ENCODE data around the gene SDR39U1. TPM values are rescaled to one million over a fixed set of nuclear protein-coding genes. Genes with fewer than 3 reads are reported as not detected.

The SDR39U1 gene
- total RNA-seq, 1 experiment from 2014 or later, result 59.0 TPM

DNA sequence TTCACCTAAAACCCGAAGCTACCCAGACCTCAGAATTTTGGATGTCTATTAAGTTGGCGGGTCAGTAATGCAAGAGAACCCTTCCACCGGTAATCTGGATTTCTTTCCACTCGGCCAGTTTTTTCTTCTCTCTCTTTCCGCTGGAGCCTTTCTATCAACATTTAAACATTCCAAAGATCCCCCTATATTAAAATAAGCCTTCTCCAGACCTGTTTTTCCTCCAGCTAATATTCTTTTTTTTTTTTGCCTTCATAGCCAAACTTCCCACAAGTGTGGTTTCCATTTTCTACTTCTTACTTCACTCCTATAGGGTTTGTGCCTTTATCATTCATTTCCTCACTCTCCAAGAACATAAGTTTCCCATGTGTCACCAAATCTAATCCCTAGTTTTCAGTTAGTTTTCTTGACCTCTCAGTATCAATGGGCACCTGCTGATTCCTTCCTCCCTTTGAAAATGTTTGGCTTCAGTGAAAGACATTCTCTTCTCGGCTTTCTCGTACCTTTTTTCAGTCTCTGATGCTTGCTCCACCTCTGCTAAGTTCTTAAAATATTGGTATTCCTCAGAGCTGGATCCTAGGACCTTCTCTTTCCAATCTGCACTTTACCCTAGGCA lies 583 bp upstream of the SDR39U1 start:
- TSS peak; percentile 74 for BruUV-seq (replicated peaks)
- CTCF ChIA-PET, result interaction anchor here (0.6 kb wide), 1 partner anchor 115 kb away, joined by 3 read pairs; no protein-coding TSS in a partner anchor
- Mint-ChIP-seq H3K4me3 (ENCODE audit: low read depth, unreplicated experiment) (peak overlapping the region; percentile 79), H3K27me3 (ENCODE audit: unreplicated experiment) (no peaks in the 10 kb centered on the region), H3K9me3 (ENCODE audit: low read depth, unreplicated experiment) (no peaks in the 10 kb centered on the region), H3K36me3 (ENCODE audit: insufficient read depth, unreplicated experiment) (peaks cover 48% of the 10 kb centered on the region), H3K4me1 (ENCODE audit: low read depth, unreplicated experiment) (no peaks in the 10 kb centered on the region), H3K27ac (ENCODE audit: unreplicated experiment) (peak overlapping the region; percentile 82)
- no peak for DNase-seq
- TF ChIP-seq, protein P1, sequence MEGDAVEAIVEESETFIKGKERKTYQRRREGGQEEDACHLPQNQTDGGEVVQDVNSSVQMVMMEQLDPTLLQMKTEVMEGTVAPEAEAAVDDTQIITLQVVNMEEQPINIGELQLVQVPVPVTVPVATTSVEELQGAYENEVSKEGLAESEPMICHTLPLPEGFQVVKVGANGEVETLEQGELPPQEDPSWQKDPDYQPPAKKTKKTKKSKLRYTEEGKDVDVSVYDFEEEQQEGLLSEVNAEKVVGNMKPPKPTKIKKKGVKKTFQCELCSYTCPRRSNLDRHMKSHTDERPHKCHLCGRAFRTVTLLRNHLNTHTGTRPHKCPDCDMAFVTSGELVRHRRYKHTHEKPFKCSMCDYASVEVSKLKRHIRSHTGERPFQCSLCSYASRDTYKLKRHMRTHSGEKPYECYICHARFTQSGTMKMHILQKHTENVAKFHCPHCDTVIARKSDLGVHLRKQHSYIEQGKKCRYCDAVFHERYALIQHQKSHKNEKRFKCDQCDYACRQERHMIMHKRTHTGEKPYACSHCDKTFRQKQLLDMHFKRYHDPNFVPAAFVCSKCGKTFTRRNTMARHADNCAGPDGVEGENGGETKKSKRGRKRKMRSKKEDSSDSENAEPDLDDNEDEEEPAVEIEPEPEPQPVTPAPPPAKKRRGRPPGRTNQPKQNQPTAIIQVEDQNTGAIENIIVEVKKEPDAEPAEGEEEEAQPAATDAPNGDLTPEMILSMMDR (IDR thresholded peaks at IDR 0.05; ENCODE audit: unreplicated experiment), result no peak
- intact Hi-C loops (cut with micrococcal nuclease; ENCODE audit: unreplicated experiment), result no loop called here

DNA sequence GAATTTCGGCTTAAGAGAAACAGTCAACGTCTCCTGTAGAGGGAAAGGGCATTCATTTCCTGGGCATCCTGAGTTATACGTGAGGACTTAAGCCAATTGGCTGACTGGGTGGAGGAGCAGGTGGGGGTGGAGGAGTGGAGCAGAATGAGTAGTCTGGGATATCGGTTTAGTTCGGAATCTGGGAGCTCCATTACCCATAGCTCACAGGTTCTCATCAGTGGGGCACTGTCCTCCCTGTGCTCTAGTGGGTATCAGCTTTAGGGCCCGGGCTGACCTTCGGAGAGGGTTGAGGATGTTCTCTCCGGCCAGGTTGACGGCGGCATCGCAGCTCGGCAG lies 704 bp downstream of the SDR39U1 start:
- BruUV-seq (replicated peaks), result no TSS peak
- intact Hi-C loops (cut with micrococcal nuclease; ENCODE audit: unreplicated experiment), result no loop called here
- Mint-ChIP-seq H3K36me3 (ENCODE audit: insufficient read depth, unreplicated experiment) (peaks cover 53% of the 10 kb centered on the region), H3K9me3 (ENCODE audit: low read depth, unreplicated experiment) (no peaks in the 10 kb centered on the region), H3K27me3 (ENCODE audit: unreplicated experiment) (no peaks in the 10 kb centered on the region), H3K4me1 (ENCODE audit: low read depth, unreplicated experiment) (no peaks in the 10 kb centered on the region), H3K27ac (ENCODE audit: unreplicated experiment) (peak overlapping the region; percentile 82), H3K4me3 (ENCODE audit: low read depth, unreplicated experiment) (peak overlapping the region; percentile 79)
- TF ChIP-seq, protein P1 (IDR thresholded peaks at IDR 0.05; ENCODE audit: unreplicated experiment), result no peak
- DNase-seq, result no peak
- CTCF ChIA-PET, result interaction anchor here (0.8 to 1.3 kb wide), 3 partner anchors 10 to 108 kb away, joined by 3 to 6 read pairs (median 4); partner anchors contain the start of gene KHNYN

DNA sequence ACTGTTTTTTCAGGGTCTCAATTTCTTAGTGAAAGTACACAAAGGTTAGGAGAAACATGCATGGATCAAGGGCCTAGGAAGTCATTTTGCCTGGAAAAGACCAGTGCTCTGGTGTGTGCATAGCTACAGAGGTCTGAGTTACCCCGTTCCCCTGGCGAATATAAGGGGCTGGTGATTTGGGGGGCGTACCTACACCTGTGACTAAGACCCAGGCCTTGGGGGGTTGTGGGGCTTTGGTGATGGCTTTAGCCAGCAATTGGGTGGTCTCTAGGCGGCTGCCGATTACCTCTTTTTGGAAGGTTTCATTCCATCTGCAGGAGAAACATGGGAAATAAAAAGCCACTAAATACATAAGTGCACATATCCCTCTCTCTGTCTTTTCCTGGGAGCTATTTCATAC lies 1.1 kb downstream of the SDR39U1 start:
- no peaks in the 10 kb centered on the region for H3K27me3 Mint-ChIP-seq (ENCODE audit: unreplicated experiment)
- no peaks in the 10 kb centered on the region for H3K9me3 Mint-ChIP-seq (ENCODE audit: low read depth, unreplicated experiment)
- DNase-seq, result no peak
- TF ChIP-seq, protein P1 (IDR thresholded peaks at IDR 0.05; ENCODE audit: unreplicated experiment), result no peak
- peak overlapping the region; percentile 82 for H3K27ac Mint-ChIP-seq (ENCODE audit: unreplicated experiment)
- no peaks in the 10 kb centered on the region for H3K4me1 Mint-ChIP-seq (ENCODE audit: low read depth, unreplicated experiment)
- H3K4me3 Mint-ChIP-seq (ENCODE audit: low read depth, unreplicated experiment), result peak overlapping the region; percentile 79
- peaks cover 57% of the 10 kb centered on the region for H3K36me3 Mint-ChIP-seq (ENCODE audit: insufficient read depth, unreplicated experiment)
- BruUV-seq (replicated peaks), result TSS peak; percentile 69
- CTCF ChIA-PET, result interaction anchor here (1.3 kb wide), 2 partner anchors 10 to 108 kb away, joined by 4 to 6 read pairs; no protein-coding TSS in a partner anchor
- intact Hi-C loops (cut with micrococcal nuclease; ENCODE audit: unreplicated experiment), result no loop called here

DNA sequence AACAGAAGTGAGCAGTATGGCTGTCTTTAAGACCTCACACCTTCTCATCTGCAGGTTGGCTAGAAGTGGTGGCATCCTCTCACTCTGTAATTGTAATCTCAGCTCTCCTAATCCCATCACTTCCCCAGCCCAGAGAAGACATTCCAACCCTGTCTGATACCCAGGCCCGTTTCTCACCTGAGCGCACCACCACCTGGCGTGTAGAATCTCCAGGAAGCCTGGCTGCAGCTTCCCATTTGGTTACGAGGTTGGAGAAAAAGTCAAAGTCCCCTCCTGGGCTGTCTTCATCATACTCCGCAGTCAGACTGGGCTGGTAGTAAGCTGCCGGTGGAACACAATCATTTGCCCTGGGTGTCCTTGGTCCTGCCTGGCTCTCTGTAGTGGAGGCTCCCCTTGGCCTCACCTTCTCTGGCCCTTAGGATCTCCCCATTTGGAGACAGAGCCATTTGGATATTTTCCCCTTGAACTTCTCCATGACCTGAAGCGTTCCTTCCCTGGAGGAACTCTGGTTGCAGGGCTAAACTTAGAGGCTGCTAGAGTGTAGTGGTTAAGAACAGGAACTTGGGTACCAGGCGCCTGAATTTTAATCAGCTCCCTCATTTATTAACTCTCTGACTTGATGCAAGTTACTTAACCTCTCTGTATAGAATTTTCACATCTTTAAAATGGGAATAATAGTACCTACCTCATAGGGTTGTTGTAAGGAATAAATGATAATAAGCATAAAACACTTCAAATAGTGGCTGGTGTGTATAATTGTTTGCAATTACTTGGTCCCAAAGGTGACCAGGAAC lies 1.8 kb downstream of the SDR39U1 start:
- H3K9me3 Mint-ChIP-seq (ENCODE audit: low read depth, unreplicated experiment), result no peaks in the 10 kb centered on the region
- no peak overlapping the region for H3K27ac Mint-ChIP-seq (ENCODE audit: unreplicated experiment)
- H3K4me3 Mint-ChIP-seq (ENCODE audit: low read depth, unreplicated experiment), result no peak overlapping the region
- DNase-seq, result no peak
- CTCF ChIA-PET, result interaction anchor here (0.9 kb wide), 1 partner anchor 107 kb away, joined by 3 read pairs; no protein-coding TSS in a partner anchor
- no peaks in the 10 kb centered on the region for H3K27me3 Mint-ChIP-seq (ENCODE audit: unreplicated experiment)
- no TSS peak for BruUV-seq (replicated peaks)
- intact Hi-C loops (cut with micrococcal nuclease; ENCODE audit: unreplicated experiment), result no loop called here
- TF ChIP-seq, protein P1 (IDR thresholded peaks at IDR 0.05; ENCODE audit: unreplicated experiment), result no peak
- H3K36me3 Mint-ChIP-seq (ENCODE audit: insufficient read depth, unreplicated experiment), result peaks cover 59% of the 10 kb centered on the region
- no peaks in the 10 kb centered on the region for H3K4me1 Mint-ChIP-seq (ENCODE audit: low read depth, unreplicated experiment)
